EH (cell line): Measurements from ENCODE around the gene MYBPHL.

ENCODE experiments used
- DNase-seq: peaks from one replicate; pipeline ENCODE4 v3.0.0-alpha.2; 2015; ENCODE audit warnings: low read depth

MYBPHL gene

GRCh38 chr1:109263597-109264378 is 43.0 kb downstream of the MYBPHL start:
- peak; percentile 85 for DNase-seq

- no peak for DNase-seq
These were observed 43.6 kb downstream of the MYBPHL start for GRCh38 chr1:109263234-109263596.

- no peak for DNase-seq
These were observed 44.4 kb downstream of the MYBPHL start for GRCh38 chr1:109262231-109263055.

GRCh38 chr1:109261578-109261977 is 45.2 kb downstream of the MYBPHL start:
- no peak for DNase-seq

GRCh38 chr1:109261006-109261405 is 45.8 kb downstream of the MYBPHL start:
- DNase-seq = no peak

GRCh38 chr1:109259674-109260557 is 46.9 kb downstream of the MYBPHL start:
- no peak for DNase-seq

GRCh38 chr1:109258481-109259466 is 48.0 kb downstream of the MYBPHL start:
- DNase-seq = no peak

- DNase-seq = no peak
These were observed 49.0 kb downstream of the MYBPHL start for GRCh38 chr1:109257682-109258421.

- peak; percentile 72 for DNase-seq
These were observed 49.7 kb downstream of the MYBPHL start for GRCh38 chr1:109256971-109257681.

- DNase-seq = no peak
These were observed 50.7 kb downstream of the MYBPHL start for GRCh38 chr1:109256085-109256484.

- DNase-seq = no peak
These were observed 51.1 kb downstream of the MYBPHL start for GRCh38 chr1:109255678-109256077.

- no peak for DNase-seq
These were observed 51.6 kb downstream of the MYBPHL start for GRCh38 chr1:109255097-109255651.

- DNase-seq = peak; percentile 21
These were observed 52.2 kb downstream of the MYBPHL start for GRCh38 chr1:109254621-109255096.

- DNase-seq = peak; percentile 54
These were observed 52.8 kb downstream of the MYBPHL start for GRCh38 chr1:109253803-109254620.

GRCh38 chr1:109252893-109253802 is 53.7 kb downstream of the MYBPHL start:
- no peak for DNase-seq

GRCh38 chr1:109252167-109252892 is 54.5 kb downstream of the MYBPHL start:
- DNase-seq = no peak
